Activated T-cell treated with anti-CD3 and anti-CD28 coated beads for 1 hour (primary cell): ENCODE data around the gene FAM187B.
"Not testable (repeated sequence)": the region's sequence is repeated elsewhere in the genome, so short reads cannot be mapped to it uniquely, and the experiment has no call there.

ENCODE experiments used
- DNase-seq: peaks from one replicate; pipeline ENCODE4 v3.0.0-alpha.2; 2020; ENCODE audit warnings: low read depth

Gene FAM187B

GRCh38 chr19:35213663-35214632 lies 14.6 kb downstream of the FAM187B start:
- DNase-seq: peak; percentile 57

- no peak for DNase-seq
Observed at GRCh38 chr19:35212241-35212640, 16.3 kb downstream of the FAM187B start.

- DNase-seq: peak; percentile 59
Observed at GRCh38 chr19:35211545-35212230, 16.9 kb downstream of the FAM187B start.

GRCh38 chr19:35209646-35210045 lies 18.9 kb downstream of the FAM187B start:
- DNase-seq: no peak

GRCh38 chr19:35208121-35208520 lies 20.4 kb downstream of the FAM187B start:
- DNase-seq: no peak

GRCh38 chr19:35207391-35207871 lies 21.1 kb downstream of the FAM187B start:
- no peak for DNase-seq

- DNase-seq: no peak
Observed at GRCh38 chr19:35206855-35207254, 21.7 kb downstream of the FAM187B start.

- no peak for DNase-seq
Observed at GRCh38 chr19:35206379-35206778, 22.2 kb downstream of the FAM187B start.

- DNase-seq: no peak
Observed at GRCh38 chr19:35205733-35206323, 22.7 kb downstream of the FAM187B start.

GRCh38 chr19:35204799-35205732 lies 23.5 kb downstream of the FAM187B start:
- DNase-seq: no peak

- DNase-seq: no peak
Observed at GRCh38 chr19:35202722-35203688, 25.5 kb downstream of the FAM187B start.

- no peak for DNase-seq
Observed at GRCh38 chr19:35199481-35199880, 29.1 kb downstream of the FAM187B start.

GRCh38 chr19:35196861-35197260 lies 31.7 kb downstream of the FAM187B start:
- DNase-seq: not testable (repeated sequence)

GRCh38 chr19:35195830-35196229 lies 32.7 kb downstream of the FAM187B start:
- no peak for DNase-seq

GRCh38 chr19:35194012-35194984 lies 34.2 kb downstream of the FAM187B start:
- DNase-seq: no peak

GRCh38 chr19:35184884-35185283 lies 43.7 kb downstream of the FAM187B start:
- no peak for DNase-seq

- DNase-seq: no peak
Observed at GRCh38 chr19:35184267-35184666, 44.3 kb downstream of the FAM187B start.

GRCh38 chr19:35181387-35181786 lies 47.2 kb downstream of the FAM187B start:
- no peak for DNase-seq

- no peak for DNase-seq
Observed at GRCh38 chr19:35179830-35180229, 48.7 kb downstream of the FAM187B start.
